IPS-20b (cell line): ENCODE data around the gene CUX1.
"Not testable (repeated sequence)": the region's sequence is repeated elsewhere in the genome, so short reads cannot be mapped to it uniquely, and the experiment has no call there.

Source experiments
- H3K27ac ChIP-seq: one replicate; pipeline ENCODE4 v1.5.1; 2013; ENCODE audit warnings: low read length
- H3K27me3 ChIP-seq: 2 replicates; pipeline ENCODE4 v1.6.1; 2013; ENCODE audit warnings: mild to moderate bottlenecking, low read length, inconsistent platforms; ENCODE audit not compliant: insufficient read depth
- H3K36me3 ChIP-seq: 2 replicates; pipeline ENCODE4 v1.6.1; 2013; ENCODE audit warnings: low read depth, mild to moderate bottlenecking, inconsistent platforms, low read length, moderate library complexity; ENCODE audit not compliant: insufficient read depth
- H3K4me1 ChIP-seq: 2 replicates; pipeline ENCODE4 v1.6.1; 2013; ENCODE audit warnings: mild to moderate bottlenecking, control low read depth, inconsistent platforms, low read length, moderate library complexity; ENCODE audit not compliant: insufficient read depth
- H3K4me3 ChIP-seq: 2 replicates; pipeline ENCODE4 v1.5.1; 2013; ENCODE audit warnings: mild to moderate bottlenecking, low read length, inconsistent platforms
- H3K9ac ChIP-seq: 2 replicates; pipeline ENCODE4 v1.6.1; 2013; ENCODE audit warnings: low read depth, mild to moderate bottlenecking, inconsistent platforms, low read length, moderate library complexity
- H3K9me3 ChIP-seq: 2 replicates; pipeline ENCODE4 v1.6.1; 2013; ENCODE audit warnings: mild to moderate bottlenecking, low read depth, low read length, inconsistent platforms; ENCODE audit not compliant: insufficient read depth

CUX1 gene

DNA sequence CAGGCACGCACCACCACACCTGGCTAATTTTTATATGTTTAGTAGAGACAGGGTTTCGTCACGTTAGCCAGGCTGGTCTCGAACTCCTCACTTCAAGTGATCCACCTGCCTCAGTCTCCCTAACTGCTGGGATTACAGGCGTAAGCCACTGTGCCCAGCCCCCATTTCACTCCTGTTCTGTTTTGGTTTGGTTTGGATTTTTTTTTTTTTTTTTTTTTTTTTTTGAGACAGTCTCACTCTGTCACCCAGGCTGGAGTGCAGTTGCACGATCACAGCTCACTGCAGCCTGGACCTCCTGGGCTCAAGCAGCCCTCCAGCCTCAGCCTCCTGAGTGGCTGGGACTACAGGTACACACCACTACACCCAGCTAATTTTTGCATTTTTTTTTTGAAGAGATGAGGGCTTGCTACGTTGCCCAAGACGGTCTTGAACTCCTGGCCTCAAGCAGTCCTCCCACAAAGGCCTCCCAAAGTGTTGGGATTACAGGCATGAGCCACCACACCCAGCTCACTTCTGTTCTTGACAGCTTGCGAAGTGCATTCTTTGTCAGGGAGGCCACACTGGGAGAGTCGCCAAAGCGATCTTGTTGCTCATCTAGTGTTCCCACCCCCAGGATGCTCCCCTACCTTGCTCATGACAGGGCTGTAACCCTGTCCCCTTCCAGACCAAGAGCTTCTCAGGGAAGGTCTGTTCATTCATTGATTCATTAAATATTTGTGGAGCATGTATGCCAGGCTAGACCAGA lies 229.1 kb downstream of the CUX1 start:
- no peak overlapping the region for H3K9ac ChIP-seq
- no peaks in the 10 kb centered on the region for H3K36me3 ChIP-seq
- no peak overlapping the region for H3K4me3 ChIP-seq
- H3K9me3 ChIP-seq, result no peaks in the 10 kb centered on the region
- H3K4me1 ChIP-seq, result no peaks in the 10 kb centered on the region
- no peak overlapping the region for H3K27ac ChIP-seq
- no peaks in the 10 kb centered on the region for H3K27me3 ChIP-seq

DNA sequence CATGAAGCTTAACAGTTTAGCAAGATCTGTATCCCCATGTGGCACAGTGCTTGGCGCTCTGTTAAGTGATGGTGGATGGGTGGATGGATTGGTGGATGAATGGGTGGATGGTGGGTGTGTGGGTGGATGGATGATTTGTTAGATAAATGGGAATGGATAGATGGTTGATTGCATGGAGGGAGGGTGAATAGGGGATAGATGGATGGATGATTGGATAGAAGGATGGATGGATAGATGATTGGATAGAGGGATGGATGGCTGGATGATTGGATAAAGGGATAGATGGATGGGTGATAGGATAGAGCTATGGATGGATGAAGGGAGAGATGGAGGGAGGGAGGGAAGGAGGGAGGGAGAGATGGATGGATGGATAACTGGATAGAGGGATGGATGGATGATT lies 229.7 kb downstream of the CUX1 start:
- Histone ChIP-seq H3K36me3 (no peaks in the 10 kb centered on the region), H3K27ac (no peak overlapping the region), H3K9me3 (no peaks in the 10 kb centered on the region), H3K4me3 (no peak overlapping the region), H3K4me1 (no peaks in the 10 kb centered on the region), H3K27me3 (no peaks in the 10 kb centered on the region), H3K9ac (no peak overlapping the region)

DNA sequence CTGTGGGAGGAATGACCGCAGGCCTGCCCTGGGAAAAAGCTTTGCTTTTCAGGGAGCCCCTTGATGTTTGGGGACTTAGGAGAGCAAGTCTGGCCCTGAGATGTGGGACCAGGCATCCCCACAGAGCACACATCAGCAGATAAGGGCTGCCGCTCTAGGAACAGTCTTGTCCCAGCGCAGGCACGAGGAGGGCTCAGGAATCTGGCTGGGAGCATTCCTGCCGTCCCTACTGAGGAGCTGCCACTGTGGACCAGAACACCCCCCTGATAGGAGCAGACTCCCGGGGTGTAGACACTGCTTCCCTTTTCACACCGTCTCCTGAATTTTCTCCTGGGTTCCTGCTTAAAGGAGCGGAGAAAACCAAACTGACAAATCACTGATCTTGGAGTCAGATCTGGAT lies 232.3 kb downstream of the CUX1 start:
- H3K9me3 ChIP-seq, result peaks cover 13% of the 10 kb centered on the region
- H3K4me3 ChIP-seq, result no peak overlapping the region
- no peaks in the 10 kb centered on the region for H3K27me3 ChIP-seq
- H3K27ac ChIP-seq, result no peak overlapping the region
- H3K4me1 ChIP-seq, result no peaks in the 10 kb centered on the region
- no peaks in the 10 kb centered on the region for H3K36me3 ChIP-seq
- no peak overlapping the region for H3K9ac ChIP-seq

DNA sequence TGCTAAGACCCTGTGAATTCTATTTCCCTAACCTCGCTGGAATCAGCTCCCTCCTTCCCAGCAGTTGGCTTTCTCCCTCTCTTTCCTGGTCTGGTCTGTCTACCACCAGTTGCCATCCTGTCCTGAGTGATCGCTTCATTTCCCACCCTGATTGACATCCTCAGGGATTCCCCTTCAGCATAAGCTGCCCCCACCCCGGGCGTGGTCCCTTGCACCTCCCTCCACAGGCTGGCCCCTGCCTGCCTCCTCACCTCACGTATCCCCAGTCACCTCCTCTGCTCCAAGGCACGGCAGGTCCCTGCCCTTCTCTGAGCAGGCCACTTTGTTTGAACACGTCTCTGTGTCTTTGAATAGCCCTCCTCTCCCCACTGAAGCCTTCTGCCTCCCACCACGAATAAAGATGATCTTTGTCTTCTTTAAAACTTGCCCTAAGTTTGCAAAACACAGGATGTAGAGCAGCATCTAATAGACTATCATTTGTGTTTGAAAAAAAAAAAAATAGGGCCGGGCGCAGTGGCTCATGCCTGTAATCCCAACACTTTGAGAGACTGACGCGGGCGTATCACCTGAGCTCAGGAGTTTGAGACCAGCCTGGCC lies 233.5 kb downstream of the CUX1 start:
- Histone ChIP-seq H3K9me3 (peaks cover 13% of the 10 kb centered on the region), H3K4me3 (no peak overlapping the region), H3K27ac (no peak overlapping the region), H3K9ac (no peak overlapping the region), H3K27me3 (no peaks in the 10 kb centered on the region), H3K4me1 (no peaks in the 10 kb centered on the region), H3K36me3 (no peaks in the 10 kb centered on the region)

DNA sequence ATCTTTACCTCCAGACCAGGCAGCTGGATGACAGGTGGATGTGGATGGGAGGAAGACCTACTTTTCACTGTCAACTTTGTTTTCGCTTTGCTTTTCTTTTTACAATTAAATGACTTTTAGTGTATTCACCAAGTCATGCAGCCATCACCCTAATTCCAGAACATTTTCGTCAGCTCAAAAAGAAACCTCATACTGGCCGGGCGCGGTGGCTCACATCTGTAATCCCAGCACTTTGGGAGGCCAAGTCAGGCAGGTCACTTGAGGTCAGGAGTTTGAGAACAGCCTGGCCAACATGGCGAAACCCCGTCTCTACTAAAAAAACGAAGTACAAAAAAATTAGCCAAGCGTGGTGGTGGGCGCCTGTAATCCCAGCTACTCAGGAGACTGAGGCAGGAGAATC lies 234.3 kb downstream of the CUX1 start:
- not testable (repeated sequence) for H3K27me3 ChIP-seq, H3K4me3 ChIP-seq, H3K36me3 ChIP-seq, H3K27ac ChIP-seq, H3K9ac ChIP-seq, H3K4me1 ChIP-seq
- H3K9me3 ChIP-seq, result peaks cover 13% of the 10 kb centered on the region

DNA sequence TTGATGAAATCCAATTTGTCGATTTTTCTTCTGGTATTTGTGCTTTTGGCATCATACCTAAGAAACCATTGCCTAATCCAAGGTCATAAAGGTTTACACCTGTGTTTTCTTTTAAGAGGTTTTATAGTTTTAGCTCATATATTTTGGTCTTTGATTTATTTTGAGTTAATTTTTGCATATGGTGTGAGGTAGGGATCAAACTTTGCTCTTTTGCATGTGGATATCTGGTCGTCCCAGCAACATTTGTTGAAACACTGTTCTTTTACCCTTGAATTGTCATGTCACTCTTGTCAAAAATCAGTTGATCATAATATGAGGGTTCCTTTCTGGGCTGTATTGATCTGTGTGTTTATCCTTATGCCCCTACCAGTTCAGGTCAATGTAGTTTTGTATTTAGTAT lies 236.7 kb downstream of the CUX1 start:
- H3K4me1 ChIP-seq, result no peaks in the 10 kb centered on the region
- H3K36me3 ChIP-seq, result no peaks in the 10 kb centered on the region
- H3K27me3 ChIP-seq, result no peaks in the 10 kb centered on the region
- H3K9ac ChIP-seq, result no peak overlapping the region
- H3K9me3 ChIP-seq, result peaks cover 13% of the 10 kb centered on the region
- H3K4me3 ChIP-seq, result no peak overlapping the region
- H3K27ac ChIP-seq, result no peak overlapping the region

DNA sequence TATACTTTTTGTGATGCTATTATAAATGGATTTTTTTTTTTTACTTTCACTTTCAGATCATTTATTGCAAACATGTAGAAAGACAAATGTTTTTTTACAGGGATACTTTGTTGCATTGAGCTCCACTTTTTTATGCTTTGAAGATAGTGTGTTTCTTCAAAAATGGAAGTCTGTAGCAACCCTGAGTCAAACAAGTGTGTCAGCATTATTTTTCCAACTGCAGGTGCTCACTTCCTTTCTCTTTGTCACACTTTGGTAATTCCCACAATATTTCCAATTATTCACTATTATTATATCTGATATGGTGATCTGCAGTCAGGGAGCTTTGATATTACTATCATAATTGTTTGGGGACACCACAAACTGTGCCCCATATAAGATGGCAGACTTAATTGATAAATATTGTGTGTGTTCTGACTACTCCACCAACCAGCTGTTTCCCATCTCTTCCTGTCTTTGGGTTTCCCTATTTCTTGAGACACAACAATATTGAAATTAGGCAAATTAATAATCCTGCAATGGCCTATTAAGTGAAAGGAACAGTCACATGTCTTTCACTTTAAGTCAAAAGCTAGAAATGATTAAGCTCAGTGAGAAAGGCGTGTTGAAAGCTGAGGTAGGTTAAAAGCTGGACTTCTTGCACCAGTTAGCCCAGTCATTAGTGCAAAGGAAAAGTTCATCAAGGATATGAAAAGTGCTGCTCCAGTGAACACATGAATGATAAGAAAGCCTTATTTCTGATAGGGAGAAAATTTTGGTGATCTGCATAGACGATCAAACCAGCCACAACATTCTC lies 238.0 kb downstream of the CUX1 start:
- no peaks in the 10 kb centered on the region for H3K36me3 ChIP-seq
- no peaks in the 10 kb centered on the region for H3K4me1 ChIP-seq
- no peaks in the 10 kb centered on the region for H3K27me3 ChIP-seq
- H3K9ac ChIP-seq, result no peak overlapping the region
- no peak overlapping the region for H3K27ac ChIP-seq
- no peak overlapping the region for H3K4me3 ChIP-seq
- peaks cover 13% of the 10 kb centered on the region for H3K9me3 ChIP-seq

DNA sequence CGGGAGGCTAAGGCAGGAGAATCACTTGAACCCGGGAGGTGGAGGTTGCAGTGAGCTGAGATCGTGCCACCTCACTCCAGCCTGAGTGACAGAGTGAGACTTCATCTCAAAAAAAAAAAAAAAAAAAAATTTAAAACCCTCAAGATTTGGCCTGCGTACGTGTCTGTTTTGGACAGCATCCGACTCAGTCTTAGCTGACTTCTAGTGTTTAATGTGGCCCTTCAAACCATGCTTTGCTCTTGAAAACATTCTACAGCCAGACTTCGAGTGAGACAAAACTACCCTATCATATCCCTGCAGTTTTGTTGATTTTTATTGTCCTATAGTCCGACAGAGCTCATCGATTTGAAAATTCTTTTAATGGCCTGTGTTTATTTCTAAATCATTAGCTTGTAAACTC lies 242.1 kb downstream of the CUX1 start:
- no peak overlapping the region for H3K9ac ChIP-seq
- no peaks in the 10 kb centered on the region for H3K9me3 ChIP-seq
- no peak overlapping the region for H3K27ac ChIP-seq
- no peak overlapping the region for H3K4me3 ChIP-seq
- H3K27me3 ChIP-seq, result no peaks in the 10 kb centered on the region
- peaks cover 9% of the 10 kb centered on the region for H3K4me1 ChIP-seq
- H3K36me3 ChIP-seq, result no peaks in the 10 kb centered on the region

DNA sequence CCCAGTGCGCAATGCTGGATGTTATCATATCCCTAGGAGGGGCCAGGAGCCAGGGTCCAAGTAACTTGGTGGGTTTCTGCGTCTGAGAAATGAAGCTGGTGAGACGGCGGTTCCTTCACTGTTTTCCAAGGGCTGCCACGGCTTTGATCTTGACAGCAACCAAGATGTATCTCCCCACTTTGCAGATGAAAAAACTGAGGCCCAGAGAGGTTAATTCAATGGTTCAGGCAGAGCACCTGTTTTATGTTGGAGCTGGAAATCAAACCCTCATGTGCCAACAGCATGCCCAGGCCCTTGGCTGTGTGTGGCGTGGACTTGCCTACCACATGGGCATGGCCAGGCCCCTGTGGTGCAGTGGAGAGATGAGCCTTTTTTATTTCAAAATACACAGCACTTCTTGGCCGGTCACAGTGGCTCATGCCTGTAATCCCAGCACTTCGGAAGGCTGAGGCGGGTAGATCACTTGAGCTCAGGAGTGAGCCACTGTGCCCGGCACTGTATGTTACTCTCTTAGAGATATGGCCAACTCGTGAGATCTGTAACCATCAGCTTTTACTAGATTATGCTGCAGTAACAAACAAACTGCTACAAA lies 244.0 kb downstream of the CUX1 start:
- H3K9ac ChIP-seq, result no peak overlapping the region
- H3K27me3 ChIP-seq, result no peaks in the 10 kb centered on the region
- H3K36me3 ChIP-seq, result no peaks in the 10 kb centered on the region
- no peaks in the 10 kb centered on the region for H3K9me3 ChIP-seq
- H3K4me1 ChIP-seq, result peaks cover 13% of the 10 kb centered on the region
- H3K4me3 ChIP-seq, result no peak overlapping the region
- H3K27ac ChIP-seq, result no peak overlapping the region

DNA sequence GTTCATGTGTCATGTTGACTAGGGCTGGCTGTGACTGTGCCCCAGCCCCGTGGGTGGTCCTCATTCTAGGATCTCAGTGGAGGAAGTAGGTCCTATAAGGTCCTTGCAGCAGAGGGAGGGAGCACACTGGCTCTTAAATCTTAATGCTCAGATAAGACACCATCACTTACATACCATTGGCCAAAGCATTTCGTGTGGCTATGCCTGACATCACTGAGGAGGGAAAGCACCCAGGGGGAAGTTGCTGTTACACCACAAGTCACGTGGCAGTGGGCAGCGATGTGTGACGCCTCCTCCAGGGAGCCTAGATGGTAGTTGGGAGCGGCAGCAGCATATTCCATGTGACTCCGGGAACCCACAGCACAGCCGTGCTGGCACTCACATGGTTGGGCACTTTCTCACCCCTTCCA lies 244.6 kb downstream of the CUX1 start:
- no peaks in the 10 kb centered on the region for H3K9me3 ChIP-seq
- no peak overlapping the region for H3K4me3 ChIP-seq
- no peaks in the 10 kb centered on the region for H3K36me3 ChIP-seq
- peaks cover 13% of the 10 kb centered on the region for H3K4me1 ChIP-seq
- no peak overlapping the region for H3K9ac ChIP-seq
- no peaks in the 10 kb centered on the region for H3K27me3 ChIP-seq
- no peak overlapping the region for H3K27ac ChIP-seq

DNA sequence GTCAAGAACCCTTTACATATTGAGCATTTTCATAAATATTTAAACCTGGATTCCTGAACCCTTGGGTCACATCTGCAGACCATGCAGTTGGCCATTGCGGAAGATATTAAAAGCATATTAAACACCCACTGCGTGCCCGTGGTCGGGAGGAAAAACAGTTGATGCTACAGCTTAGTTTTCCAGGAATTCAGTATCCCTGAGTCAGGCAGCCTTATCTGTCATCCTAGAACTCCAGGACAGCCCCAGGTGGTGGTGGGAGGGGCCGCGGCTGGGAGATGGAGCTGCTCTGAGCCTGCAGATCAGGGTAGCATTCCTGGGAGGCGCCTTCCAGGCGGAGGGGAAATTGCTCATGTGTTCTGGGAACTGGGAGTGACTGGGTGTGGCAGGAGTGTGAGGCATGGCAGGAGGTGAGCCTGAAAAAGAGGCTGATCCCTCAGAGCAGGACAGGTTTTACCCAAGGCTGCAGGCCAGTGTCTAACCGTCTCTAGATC lies 246.3 kb downstream of the CUX1 start:
- peaks cover 13% of the 10 kb centered on the region for H3K4me1 ChIP-seq
- H3K36me3 ChIP-seq, result no peaks in the 10 kb centered on the region
- no peaks in the 10 kb centered on the region for H3K27me3 ChIP-seq
- no peaks in the 10 kb centered on the region for H3K9me3 ChIP-seq
- H3K27ac ChIP-seq, result no peak overlapping the region
- H3K4me3 ChIP-seq, result no peak overlapping the region
- H3K9ac ChIP-seq, result no peak overlapping the region
